Caco-2 (cell line): ENCODE measurements around the gene TSN. TPM values are rescaled to one million over a fixed set of nuclear protein-coding genes. Genes with fewer than 3 reads are reported as not detected.
"Not testable (repeated sequence)": the region's sequence is repeated elsewhere in the genome, so short reads cannot be mapped to it uniquely, and the experiment has no call there.

Source experiments
- BruUV-seq: library from RNA; stranded (reverse); fragments of 400-500 nt; replicated peaks from 2 replicates; lab custom pipeline; 2021; lab: Mats Ljungman, UMichigan
- CTCF ChIA-PET: fragments of 300-600 bp; sonication (Branson Sonifier 250); formaldehyde crosslinking; loops from one replicate; lab custom pipeline; 2022; ENCODE audit warnings: antibody characterized with exemption; lab: Charles Lee
- POLR2A ChIA-PET: fragments of 300-600 bp; sonication (Branson Sonifier 250); formaldehyde crosslinking; loops from one replicate; lab custom pipeline; 2022; ENCODE audit warnings: antibody characterized with exemption; lab: Charles Lee
- DNase-seq, 2 experiments: peaks; one replicate each; pipeline versions ENCODE4 v3.0.0 to v3.0.0-alpha.2; 2020 to 2022
- H3K27me3 ChIP-seq: replicated peaks from 2 replicates; pipeline ENCODE4 v1.6.0; 2011; ENCODE audit warnings: low read length; ENCODE audit not compliant: control insufficient read depth, insufficient read depth
- H3K36me3 ChIP-seq: 2 replicates; pipeline ENCODE4 v1.5.1; 2011; ENCODE audit warnings: low read length; ENCODE audit not compliant: control insufficient read depth, insufficient read depth
- H3K4me1 ChIP-seq: fragments of 250-450 bp; sonication (Bioruptor Pico); 2 replicates; pipeline ENCODE4 v1.5.1; 2020; ENCODE audit warnings: mild to moderate bottlenecking
- H3K4me3 ChIP-seq: 2 replicates; pipeline ENCODE4 v1.5.1; 2011; ENCODE audit warnings: low read depth, mild to moderate bottlenecking, control low read depth, low read length
- H3K9me3 ChIP-seq: fragments of 250-450 bp; sonication (Bioruptor Pico); 2 replicates; pipeline ENCODE4 v1.5.1; 2020; ENCODE audit warnings: mild to moderate bottlenecking, moderate library complexity
- H3K27ac Mint-ChIP-seq: one replicate; pipeline ENCODE4 v1.8.0; 2022; ENCODE audit warnings: mixed read lengths; ENCODE audit not compliant: unreplicated experiment
- H3K27me3 Mint-ChIP-seq: one replicate; pipeline ENCODE4 v1.8.0; 2022; ENCODE audit warnings: mixed read lengths; ENCODE audit not compliant: insufficient read depth, unreplicated experiment
- H3K36me3 Mint-ChIP-seq: one replicate; pipeline ENCODE4 v1.8.0; 2022; ENCODE audit warnings: mild to moderate bottlenecking, mixed read lengths; ENCODE audit not compliant: insufficient read depth, unreplicated experiment
- H3K4me1 Mint-ChIP-seq: one replicate; pipeline ENCODE4 v1.8.0; 2022; ENCODE audit warnings: low read depth, mixed read lengths; ENCODE audit not compliant: unreplicated experiment
- H3K4me3 Mint-ChIP-seq: one replicate; pipeline ENCODE4 v1.8.0; 2022; ENCODE audit warnings: mild to moderate bottlenecking, moderate library complexity, mixed read lengths; ENCODE audit not compliant: unreplicated experiment
- H3K9me3 Mint-ChIP-seq: one replicate; pipeline ENCODE4 v1.8.0; 2022; ENCODE audit warnings: mixed read lengths; ENCODE audit not compliant: unreplicated experiment
- intact Hi-C: fragments of 100-400 bp; cut with micrococcal nuclease; formaldehyde crosslinking; loops from one replicate; pipeline ENCODE4 v1.10.0; 2022; ENCODE audit not compliant: unreplicated experiment
- total RNA-seq: library from RNA; stranded (reverse); gene quantifications from 2 replicates; pipeline ENCODE4 v1.2.3, GENCODE V29; 2022
- TF ChIP-seq, protein P1 (sequence below), 2 experiments: fragments of 200-600 bp in 1 of 2; IDR thresholded peaks; 1 replicate in 1 of 2; 2 replicates in 1 of 2; pipeline versions ENCODE4 v1.5.1 to v1.8.0; 2011 to 2022; ENCODE audit warnings: antibody characterized with exemption in 1 of 2, control low read depth in 1 of 2, inconsistent platforms in 1 of 2, low read depth in 1 of 2, low read length in 1 of 2, mild to moderate bottlenecking in 1 of 2, moderate library complexity in 1 of 2; ENCODE audit not compliant: insufficient read depth in 1 of 2, severe bottlenecking in 1 of 2, unreplicated experiment in 1 of 2

TSN gene
- total RNA-seq, 1 experiment from 2014 or later: 125 TPM

DNA sequence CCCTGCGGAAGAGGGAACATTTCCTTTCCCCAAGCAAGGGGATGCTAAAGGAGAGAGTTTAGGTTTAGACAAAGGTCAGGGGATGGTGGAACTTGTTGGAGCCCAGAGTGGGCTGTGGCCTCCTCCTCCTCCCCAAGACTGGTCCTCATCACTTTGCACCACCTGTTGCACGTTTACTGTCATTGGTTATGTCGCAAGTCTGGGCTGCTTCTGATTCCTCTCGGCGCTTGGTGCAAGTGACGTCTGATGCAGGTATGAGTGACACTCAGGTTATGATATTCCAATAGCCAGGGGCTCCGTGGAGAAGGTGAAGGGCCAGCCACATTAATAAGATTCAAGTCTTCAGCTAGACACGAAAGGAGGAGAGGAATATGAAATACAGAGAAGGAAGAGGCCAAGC lies 59.8 kb downstream of the TSN start:
- DNase-seq: no peak
- intact Hi-C loops: loop anchor here (10.0 kb wide), 1 partner anchor 640 kb away; no protein-coding TSS in a partner anchor

DNA sequence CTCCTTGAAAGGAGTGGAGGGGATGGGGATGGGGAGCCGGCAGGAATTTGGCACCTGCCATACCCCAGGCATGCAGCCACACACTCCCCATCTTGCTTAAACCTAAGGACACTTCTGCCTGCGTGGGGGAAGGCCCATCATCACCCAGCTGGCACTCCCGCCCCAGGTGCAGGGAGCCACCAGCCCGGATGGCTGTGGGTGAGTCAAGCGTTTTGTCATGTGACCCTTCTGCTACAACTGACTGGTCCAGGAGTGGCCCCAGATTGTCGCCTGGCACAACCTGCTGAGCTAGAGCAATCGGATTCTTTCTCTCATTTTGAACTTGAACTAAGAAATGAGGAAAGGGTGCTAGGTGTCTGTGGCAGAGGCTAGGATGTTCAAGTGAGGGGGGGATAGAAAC lies 61.3 kb downstream of the TSN start:
- CTCF ChIA-PET: no interaction called here
- Histone ChIP-seq H3K4me3 (no peak overlapping the region), H3K9me3 (peaks cover 5% of the 10 kb centered on the region; the same call in 1 of the 2 replicates), H3K4me1 (no peaks in the 10 kb centered on the region), H3K36me3 (no peaks in the 10 kb centered on the region), H3K27me3 (no peaks in the 10 kb centered on the region)
- H3K4me1 Mint-ChIP-seq: no peaks in the 10 kb centered on the region
- no peak for DNase-seq
- TF ChIP-seq, protein P1, sequence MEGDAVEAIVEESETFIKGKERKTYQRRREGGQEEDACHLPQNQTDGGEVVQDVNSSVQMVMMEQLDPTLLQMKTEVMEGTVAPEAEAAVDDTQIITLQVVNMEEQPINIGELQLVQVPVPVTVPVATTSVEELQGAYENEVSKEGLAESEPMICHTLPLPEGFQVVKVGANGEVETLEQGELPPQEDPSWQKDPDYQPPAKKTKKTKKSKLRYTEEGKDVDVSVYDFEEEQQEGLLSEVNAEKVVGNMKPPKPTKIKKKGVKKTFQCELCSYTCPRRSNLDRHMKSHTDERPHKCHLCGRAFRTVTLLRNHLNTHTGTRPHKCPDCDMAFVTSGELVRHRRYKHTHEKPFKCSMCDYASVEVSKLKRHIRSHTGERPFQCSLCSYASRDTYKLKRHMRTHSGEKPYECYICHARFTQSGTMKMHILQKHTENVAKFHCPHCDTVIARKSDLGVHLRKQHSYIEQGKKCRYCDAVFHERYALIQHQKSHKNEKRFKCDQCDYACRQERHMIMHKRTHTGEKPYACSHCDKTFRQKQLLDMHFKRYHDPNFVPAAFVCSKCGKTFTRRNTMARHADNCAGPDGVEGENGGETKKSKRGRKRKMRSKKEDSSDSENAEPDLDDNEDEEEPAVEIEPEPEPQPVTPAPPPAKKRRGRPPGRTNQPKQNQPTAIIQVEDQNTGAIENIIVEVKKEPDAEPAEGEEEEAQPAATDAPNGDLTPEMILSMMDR (IDR thresholded peaks at IDR 0.05; ENCODE audit: insufficient read depth in 1 of 2, low read depth in 1 of 2, low read length in 1 of 2, severe bottlenecking in 1 of 2, unreplicated experiment in 1 of 2): no peak
- H3K27me3 Mint-ChIP-seq: no peaks in the 10 kb centered on the region
- H3K4me3 Mint-ChIP-seq: no peak overlapping the region
- intact Hi-C loops: loop anchor here (10.0 kb wide), 1 partner anchor 638 kb away; no protein-coding TSS in a partner anchor
- BruUV-seq: no TSS peak
- POLR2A ChIA-PET: no interaction called here
- H3K27ac Mint-ChIP-seq: no peak overlapping the region
- H3K9me3 Mint-ChIP-seq: no peaks in the 10 kb centered on the region
- no peaks in the 10 kb centered on the region for H3K36me3 Mint-ChIP-seq

More for the DNA sequence above, 59.8 kb downstream of the TSN start:
- H3K27ac Mint-ChIP-seq: no peak overlapping the region
- TF ChIP-seq, protein P1 (IDR thresholded peaks at IDR 0.05; ENCODE audit: insufficient read depth in 1 of 2, low read depth in 1 of 2, low read length in 1 of 2, severe bottlenecking in 1 of 2, unreplicated experiment in 1 of 2): no peak
- POLR2A ChIA-PET: no interaction called here
- no peaks in the 10 kb centered on the region for H3K36me3 Mint-ChIP-seq
- peaks cover 9% of the 10 kb centered on the region for H3K4me1 Mint-ChIP-seq
- no peak overlapping the region for H3K4me3 ChIP-seq
- H3K27me3 ChIP-seq: no peaks in the 10 kb centered on the region
- no peaks in the 10 kb centered on the region for H3K27me3 Mint-ChIP-seq
- CTCF ChIA-PET: no interaction called here
- no peaks in the 10 kb centered on the region for H3K36me3 ChIP-seq
- no peaks in the 10 kb centered on the region for H3K4me1 ChIP-seq
- H3K9me3 ChIP-seq: peaks cover 5% of the 10 kb centered on the region; the same call in 1 of the 2 replicates
- H3K4me3 Mint-ChIP-seq: no peak overlapping the region
- H3K9me3 Mint-ChIP-seq: no peaks in the 10 kb centered on the region
- no TSS peak for BruUV-seq

DNA sequence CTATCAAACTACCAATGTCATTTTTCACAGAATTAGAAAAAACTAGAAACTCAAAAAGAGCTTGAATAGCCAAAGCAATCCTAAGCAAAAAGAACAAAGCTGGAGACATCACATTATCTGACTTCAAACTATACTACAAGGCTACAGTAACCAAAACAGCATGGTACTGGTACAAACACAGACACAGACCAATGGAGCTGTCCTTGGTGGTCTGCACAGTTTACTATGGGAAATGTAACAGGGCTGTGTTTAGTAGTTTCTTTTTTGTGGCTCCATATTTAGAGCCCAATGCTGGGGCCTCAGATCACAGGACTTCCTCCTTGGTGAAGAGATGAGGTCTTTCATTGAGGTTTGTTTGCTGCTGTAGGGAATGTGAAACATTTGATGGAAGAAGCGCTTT lies 61.9 kb downstream of the TSN start:
- BruUV-seq, H3K27ac Mint-ChIP-seq, H3K27me3 Mint-ChIP-seq, H3K4me1 Mint-ChIP-seq, H3K36me3 Mint-ChIP-seq, H3K9me3 Mint-ChIP-seq, H3K4me3 ChIP-seq, H3K4me1 ChIP-seq, POLR2A ChIA-PET, H3K4me3 Mint-ChIP-seq, H3K9me3 ChIP-seq, H3K36me3 ChIP-seq, H3K27me3 ChIP-seq, DNase-seq, CTCF ChIA-PET: not testable (repeated sequence)
- intact Hi-C loops: loop anchor here (10.0 kb wide), 1 partner anchor 637 kb away; no protein-coding TSS in a partner anchor

Other genes with a start within 250 kb of the TSN start
- gene RNU4ATAC, start 224.8 kb upstream of the TSN start, total RNA-seq: not detected in 2 replicates
- 46.1 and 47.4 TPM in 2 replicates for gene CLASP1, start 106.2 kb upstream of the TSN start, total RNA-seq
- 84.7 and 104 TPM in 2 replicates for gene NIFK, start 18.8 kb upstream of the TSN start, total RNA-seq